HG03139 (cell line): ENCODE measurements around the gene NELL2.
"Not testable (repeated sequence)": the region's sequence is repeated elsewhere in the genome, so short reads cannot be mapped to it uniquely, and the experiment has no call there.

ENCODE experiments used
- ATAC-seq: cut with Tn5 transposase; IDR thresholded peaks from one replicate; pipeline ENCODE4 v1.9.1; 2021; ENCODE audit not compliant: unreplicated experiment

The NELL2 gene

GRCh38 chr12:44703182-44703910, 172.8 kb downstream of the NELL2 start:
- no peak for ATAC-seq

GRCh38 chr12:44697511-44697910, 178.6 kb downstream of the NELL2 start:
- no peak for ATAC-seq

GRCh38 chr12:44696542-44696941, 179.6 kb downstream of the NELL2 start:
- ATAC-seq, result no peak

- ATAC-seq, result no peak
These were observed 182.1 kb downstream of the NELL2 start for GRCh38 chr12:44694017-44694416.

GRCh38 chr12:44689587-44689986, 186.5 kb downstream of the NELL2 start:
- ATAC-seq, result no peak

- ATAC-seq, result not testable (repeated sequence)
These were observed 189.2 kb downstream of the NELL2 start for GRCh38 chr12:44686821-44687432.

- ATAC-seq, result no peak
These were observed 198.4 kb downstream of the NELL2 start for GRCh38 chr12:44677724-44678123.

GRCh38 chr12:44674875-44675274, 201.2 kb downstream of the NELL2 start:
- ATAC-seq, result no peak

- ATAC-seq, result no peak
These were observed 202.3 kb downstream of the NELL2 start for GRCh38 chr12:44673811-44674210.

- no peak for ATAC-seq
These were observed 204.1 kb downstream of the NELL2 start for GRCh38 chr12:44672042-44672441.

GRCh38 chr12:44668443-44668842, 207.7 kb downstream of the NELL2 start:
- no peak for ATAC-seq

- no peak for ATAC-seq
These were observed 208.7 kb downstream of the NELL2 start for GRCh38 chr12:44667461-44667860.

- no peak for ATAC-seq
These were observed 212.8 kb downstream of the NELL2 start for GRCh38 chr12:44663291-44663690.

GRCh38 chr12:44655846-44656245, 220.3 kb downstream of the NELL2 start:
- ATAC-seq, result no peak

GRCh38 chr12:44654646-44655639, 221.2 kb downstream of the NELL2 start:
- ATAC-seq, result no peak

- ATAC-seq, result no peak
These were observed 222.1 kb downstream of the NELL2 start for GRCh38 chr12:44653861-44654527.

- ATAC-seq, result no peak
These were observed 226.4 kb downstream of the NELL2 start for GRCh38 chr12:44649693-44650092.

GRCh38 chr12:44647917-44648690, 228.0 kb downstream of the NELL2 start:
- ATAC-seq, result no peak

- no peak for ATAC-seq
These were observed 235.5 kb downstream of the NELL2 start for GRCh38 chr12:44640427-44641190.
